GM18520 (cell line): ENCODE measurements around the gene S100A13.
"Not testable (repeated sequence)": the region's sequence is repeated elsewhere in the genome, so short reads cannot be mapped to it uniquely, and the experiment has no call there.

ENCODE experiments used
- ATAC-seq: cut with Tn5 transposase; IDR thresholded peaks from one replicate; pipeline ENCODE4 v1.9.1; 2021; ENCODE audit not compliant: unreplicated experiment

S100A13 gene

DNA sequence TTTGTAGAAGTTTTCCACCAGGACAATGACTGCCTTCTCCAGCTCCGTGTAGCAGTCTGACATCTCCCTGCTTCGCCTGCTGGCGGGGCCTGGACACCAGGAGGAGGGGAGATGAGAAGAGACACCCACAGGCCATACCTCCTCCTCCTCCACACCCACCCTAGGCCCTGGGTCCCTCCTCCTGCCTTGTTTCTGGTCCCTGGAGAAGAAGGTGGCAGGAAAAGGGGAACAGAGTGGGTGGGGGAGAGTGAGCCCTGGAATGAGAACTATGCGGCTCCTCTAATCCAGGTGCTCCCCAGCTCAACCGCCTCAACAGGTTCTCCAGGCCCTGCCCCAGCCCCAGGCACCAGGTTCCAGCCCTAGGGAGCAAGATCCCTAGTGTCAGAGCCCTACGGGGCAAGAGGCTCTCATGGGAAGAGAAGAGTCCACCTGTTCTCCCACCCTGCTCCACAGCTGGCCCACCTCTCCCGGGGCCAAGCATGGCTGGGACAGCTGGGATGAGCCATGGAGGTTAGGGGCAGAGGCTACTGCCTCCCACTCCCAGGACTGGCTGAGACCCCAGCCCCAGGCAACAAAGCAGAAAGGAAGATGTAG is 19.1 kb downstream of the S100A13 start:
- no peak for ATAC-seq

DNA sequence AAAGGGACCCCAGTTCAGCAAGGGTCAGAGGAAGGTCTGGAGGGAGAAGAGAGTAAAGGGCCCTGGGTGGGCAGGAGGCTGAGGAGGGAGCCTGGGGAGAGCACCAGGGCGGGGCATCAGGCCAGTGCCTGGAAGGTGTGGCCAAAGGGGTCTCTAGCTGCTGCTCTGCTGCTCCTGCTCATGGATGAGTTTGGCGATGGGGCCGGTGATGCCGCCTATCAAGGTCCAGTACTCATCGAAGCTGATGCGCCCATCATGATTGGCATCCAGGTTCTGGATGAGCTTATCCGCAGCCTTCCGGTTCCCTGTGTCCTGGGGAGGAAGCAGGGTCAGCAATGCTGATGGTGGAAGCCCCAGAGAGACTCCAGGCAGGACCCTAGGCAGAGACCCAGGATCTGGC is 19.9 kb downstream of the S100A13 start:
- no peak for ATAC-seq

DNA sequence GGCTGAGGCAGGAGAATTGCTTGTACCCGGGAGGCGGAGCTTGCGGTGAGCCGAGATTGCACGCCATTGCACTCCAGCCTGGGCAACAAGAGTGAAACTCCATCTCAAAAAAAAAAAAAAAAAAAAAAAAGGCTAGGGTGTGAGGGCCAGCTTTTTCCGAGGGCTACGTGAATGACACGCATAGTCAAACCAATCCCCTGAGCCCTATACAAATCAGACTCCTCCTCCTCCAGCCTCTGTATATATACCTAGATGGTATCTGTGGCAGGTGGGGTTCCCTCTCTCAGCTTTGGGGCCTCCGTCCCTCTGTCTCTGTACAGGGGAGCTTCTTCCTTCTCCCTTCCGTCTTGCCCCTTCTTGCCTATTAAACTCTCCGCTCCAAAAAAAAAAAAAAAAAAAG is 21.1 kb downstream of the S100A13 start:
- no peak for ATAC-seq

DNA sequence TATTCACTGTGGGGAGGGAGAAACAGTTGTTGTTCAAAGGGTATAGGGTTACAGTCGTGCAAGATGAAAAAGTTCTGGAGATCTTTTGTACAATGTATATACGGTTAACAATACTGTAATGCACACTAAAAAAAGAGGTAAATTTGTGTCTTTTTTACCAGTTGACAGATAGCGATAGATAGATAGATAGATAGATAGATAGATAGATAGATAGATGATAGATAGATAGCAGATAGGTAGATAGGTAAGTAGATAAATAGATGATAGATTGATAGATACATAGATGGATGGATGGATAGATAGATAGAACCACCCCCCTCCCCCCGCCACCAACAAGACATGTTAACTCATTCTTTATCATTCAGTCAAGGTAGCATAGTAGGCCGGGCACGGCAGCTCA is 24.6 kb downstream of the S100A13 start:
- ATAC-seq: no peak

DNA sequence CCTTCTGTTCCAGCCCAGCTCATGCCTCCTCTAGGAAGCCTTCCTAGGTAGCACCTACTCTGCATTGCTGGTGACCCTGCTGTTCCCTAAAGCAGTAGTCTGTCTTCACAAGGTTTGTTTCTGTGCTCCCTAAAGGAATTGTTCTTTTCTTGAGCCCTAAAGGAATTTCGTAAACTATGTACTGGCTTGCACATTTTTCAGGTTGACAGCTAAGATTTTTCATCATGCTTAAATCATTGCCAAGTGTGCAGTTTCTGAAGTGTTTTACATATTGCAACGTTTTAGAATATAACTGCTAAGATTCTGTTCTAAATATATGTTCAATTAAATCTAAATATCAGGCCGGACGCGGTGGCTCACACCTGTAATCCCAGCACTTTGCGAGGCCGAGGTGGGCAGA is 27.5 kb downstream of the S100A13 start:
- no peak for ATAC-seq

DNA sequence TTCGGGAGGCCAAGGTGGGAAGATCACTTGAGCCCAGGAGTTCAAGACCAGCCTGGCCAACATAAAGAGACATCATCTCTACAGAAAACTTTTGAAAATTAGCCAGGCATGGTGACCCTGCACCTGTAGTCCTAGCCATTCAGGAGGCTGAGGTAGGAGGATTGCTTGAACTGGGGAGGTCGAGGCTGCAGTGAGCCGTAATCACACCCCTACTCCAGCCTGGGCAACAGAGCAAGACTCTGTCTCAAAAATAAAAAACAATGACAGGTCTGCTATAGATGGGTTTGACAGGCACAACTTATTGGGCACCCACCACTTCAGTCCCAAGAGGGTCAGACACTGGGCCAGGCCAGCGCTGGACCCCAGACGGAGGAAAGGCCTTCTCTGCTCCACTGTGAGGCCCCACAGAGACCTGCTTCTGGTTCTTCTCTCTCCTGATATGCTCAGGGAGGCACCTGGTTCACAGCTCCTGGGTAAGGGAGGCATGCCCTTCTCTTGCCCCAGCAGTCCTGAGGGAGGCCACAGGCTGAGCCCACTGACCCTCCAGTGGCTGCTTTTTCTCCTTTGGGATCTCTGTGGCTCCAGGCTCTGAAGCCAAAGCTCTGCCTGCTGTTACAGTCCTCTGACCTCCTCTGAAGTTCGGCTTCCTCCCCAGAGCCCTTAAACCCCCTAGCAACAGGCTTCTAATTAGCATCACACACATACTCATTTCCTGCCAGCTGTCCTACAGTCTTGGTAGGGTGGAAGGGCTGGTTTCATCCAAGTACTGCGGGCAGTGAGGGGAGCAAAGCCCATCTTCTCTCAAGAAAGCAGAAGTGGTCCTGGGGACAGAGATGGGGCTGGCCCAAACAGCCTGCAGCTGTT is 28.8 kb downstream of the S100A13 start:
- ATAC-seq: peak; percentile 85

DNA sequence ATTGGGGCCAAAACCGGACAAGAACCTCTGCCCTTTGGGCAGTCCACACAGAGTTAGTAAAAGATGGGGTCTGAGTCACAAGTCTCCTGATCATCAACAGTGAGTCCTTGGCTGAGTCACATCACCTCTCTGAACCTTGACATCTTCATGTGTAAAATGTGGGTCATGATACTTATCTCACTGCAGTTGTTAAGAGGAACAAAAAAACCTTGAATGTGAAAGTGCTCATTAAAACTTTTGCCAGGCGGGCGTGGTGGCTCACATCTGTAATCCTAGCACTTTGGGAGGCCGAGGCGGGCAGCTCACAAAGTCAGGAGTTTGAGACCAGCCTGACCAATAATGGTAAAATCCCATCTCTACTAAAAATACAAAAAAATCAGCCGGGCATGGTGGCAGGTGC is 30.1 kb downstream of the S100A13 start:
- no peak for ATAC-seq

DNA sequence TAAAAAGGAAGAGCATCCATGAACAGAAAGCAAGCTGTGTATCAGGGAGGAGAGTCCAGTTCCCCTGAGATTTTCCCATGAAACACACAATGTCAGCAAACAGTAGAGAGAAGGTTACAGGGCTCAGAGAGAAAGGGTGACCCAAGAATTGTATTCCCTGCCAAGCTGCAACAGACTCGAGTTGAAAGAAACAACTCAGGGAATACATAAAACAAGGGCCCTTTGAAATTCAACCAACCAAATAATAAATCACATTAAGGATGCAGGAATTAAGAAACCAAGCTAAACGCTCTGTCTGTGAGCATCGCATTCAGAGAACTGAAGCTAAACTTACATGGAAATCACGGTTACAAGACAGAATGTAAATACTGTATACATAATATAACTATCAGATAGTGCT is 34.6 kb downstream of the S100A13 start:
- ATAC-seq: no peak

DNA sequence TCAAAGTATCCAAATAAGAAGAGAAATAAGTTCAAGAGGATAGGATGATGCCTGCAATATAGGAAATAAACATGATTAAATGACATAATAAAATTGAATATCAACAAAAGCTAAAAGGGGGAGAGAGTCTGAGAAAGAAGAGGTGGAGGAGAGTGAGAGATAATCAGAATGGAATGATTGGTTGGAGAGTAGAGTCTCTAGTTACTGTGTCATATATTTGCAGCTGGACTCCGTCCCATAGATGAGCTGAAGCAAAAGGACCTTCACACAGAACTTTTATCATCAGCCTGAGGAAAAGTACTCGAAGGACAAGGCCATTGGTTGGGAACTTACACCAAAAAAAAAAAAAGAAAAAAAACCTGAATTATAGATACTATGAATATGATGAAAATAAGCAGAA is 38.8 kb downstream of the S100A13 start:
- no peak for ATAC-seq

DNA sequence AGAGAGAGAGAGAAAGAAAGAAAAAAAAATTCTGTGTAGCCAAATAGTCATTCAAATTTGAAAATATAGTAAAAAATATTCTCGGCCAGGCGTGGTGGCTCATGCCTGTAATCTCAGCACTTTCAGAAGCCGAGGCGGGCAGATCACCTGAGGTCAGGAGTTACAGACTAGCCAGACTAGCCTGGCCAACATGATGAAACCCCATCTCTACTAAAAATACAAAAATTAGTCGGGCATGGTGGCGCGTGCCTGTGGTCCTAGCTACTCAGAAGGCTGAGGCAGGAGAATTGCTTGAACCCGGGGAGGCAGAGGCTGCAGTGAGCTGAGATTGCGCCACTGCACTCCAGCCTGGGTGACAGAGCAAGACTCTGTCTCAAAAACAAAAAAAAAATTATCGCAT is 39.3 kb downstream of the S100A13 start:
- ATAC-seq: not testable (repeated sequence)

DNA sequence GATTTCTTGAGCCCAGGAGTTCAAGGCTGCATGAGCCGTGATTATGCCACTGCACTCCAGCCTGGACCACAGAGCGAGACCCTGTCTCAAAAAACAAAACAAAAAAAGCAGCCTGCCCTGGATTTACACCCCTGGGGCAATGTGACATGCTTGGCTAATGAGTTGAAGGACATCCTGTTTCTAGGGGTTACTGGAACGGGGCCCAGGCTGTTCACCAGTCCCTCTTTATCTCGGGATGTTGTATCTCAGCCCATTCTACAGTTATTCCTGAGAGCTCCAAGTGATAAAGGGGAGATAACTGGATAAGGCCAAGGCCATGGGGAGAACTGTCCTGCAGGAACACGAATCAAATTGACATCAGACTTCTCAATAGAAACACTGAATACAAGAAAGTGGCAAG is 40.0 kb downstream of the S100A13 start:
- no peak for ATAC-seq

DNA sequence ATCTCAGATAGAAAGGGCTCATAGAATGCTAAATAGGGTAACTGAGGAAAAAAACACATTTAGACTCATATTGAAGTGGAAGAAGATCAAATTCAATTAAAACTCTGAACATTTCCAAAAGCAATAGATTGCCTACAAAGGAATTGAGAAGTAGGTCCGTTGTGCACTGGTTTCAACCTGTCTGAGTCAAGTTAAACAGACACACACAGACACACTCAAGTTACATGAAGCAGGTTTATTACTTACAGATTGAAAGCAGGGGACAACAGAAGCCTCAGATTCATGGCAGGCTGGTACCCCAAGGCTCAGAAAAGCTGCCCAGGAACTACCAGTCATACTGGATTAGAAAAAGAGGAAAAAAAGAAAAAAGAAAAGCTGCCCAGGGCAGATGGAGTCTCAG is 41.0 kb downstream of the S100A13 start:
- ATAC-seq: no peak

DNA sequence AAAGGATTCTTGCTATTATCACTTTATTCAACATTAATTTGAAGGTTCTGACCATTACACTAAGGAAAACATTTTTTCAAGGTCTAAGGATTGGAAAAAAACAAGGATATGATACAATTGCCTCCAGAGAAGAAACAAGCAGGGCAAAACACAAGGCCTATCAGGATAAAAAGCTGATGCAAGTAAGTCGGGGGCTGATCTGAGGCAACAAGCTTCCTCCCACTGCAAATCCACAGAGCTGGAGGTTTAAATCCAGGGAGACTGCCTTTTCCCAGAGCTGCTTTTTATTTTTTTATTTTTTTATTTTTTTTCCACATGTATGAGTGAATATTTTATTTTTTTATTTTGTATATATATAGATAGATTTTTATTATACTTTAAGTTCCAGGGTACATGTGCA is 42.3 kb downstream of the S100A13 start:
- no peak for ATAC-seq

DNA sequence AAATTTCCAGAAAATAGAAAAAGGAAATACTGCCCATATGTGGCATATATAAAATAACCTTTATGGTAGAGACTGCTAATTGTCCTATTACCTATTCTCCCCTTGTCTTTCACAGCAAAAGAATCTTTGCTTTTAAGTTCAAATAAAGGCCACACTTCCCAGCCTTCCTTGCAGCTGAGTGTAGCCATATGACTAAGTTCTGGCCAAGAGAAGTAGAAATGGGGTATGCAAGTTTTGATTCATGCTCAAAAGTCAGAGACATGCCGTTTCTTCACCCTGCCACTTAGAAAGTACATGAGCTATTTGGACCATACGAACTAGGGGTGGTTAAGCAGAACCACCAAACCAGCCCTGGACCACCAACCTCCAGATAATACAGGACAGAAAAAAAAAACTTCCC is 43.3 kb downstream of the S100A13 start:
- ATAC-seq: no peak

DNA sequence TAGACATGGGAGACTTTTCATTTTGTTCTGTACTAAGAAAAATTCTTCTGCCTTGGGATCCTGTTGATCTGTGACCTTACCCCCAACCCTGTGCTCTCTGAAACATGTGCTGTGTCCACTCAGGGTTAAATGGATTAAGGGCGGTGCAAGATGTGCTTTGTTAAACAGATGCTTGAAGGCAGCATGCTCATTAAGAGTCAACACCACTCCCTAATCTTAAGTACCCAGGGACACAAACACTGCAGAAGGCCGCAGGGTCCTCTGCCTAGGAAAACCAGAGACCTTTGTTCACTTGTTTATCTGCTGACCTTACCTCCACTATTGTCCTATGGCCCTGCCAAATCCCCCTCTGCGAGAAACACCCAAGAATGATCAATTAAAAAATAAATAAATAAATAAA is 43.8 kb downstream of the S100A13 start:
- not testable (repeated sequence) for ATAC-seq

DNA sequence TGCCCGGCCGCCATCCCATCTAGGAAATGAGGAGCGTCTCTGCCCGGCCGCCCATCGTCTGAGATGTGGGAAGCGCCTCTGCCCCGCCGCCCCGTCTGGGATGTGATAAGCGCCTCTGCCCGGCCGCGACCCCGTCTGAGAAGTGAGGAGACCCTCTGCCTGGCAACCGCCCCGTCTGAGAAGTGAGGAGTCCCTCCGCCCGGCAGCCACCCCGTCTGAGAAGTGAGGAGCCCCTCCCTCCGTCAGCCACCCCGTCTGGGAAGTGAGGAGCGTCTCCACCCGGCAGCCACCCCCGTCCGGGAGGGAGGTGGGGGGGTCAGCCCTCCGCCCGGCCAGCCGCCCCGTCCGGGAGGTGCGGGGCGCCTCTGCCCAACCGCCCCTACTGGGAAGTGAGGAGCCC is 44.5 kb downstream of the S100A13 start:
- ATAC-seq: not testable (repeated sequence)

DNA sequence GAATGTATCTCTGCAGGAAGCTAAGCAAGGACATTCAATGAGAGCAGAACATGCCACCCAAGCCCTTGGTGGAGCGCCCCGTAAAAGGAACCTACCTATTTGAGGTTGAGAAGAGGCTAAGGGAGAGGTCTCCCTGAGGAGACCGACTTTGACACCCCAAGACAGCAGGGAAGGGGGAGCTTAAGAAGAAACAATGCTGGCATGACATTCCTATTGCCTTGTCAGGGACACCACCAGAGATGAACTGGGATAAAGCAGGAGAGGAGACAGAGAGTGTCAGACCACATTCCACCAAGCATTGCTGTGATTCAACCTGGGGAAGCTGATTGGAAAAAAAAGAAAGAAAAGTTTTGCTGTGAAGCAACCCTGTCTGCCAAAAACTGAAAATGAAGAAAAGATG is 48.4 kb downstream of the S100A13 start:
- ATAC-seq: no peak

DNA sequence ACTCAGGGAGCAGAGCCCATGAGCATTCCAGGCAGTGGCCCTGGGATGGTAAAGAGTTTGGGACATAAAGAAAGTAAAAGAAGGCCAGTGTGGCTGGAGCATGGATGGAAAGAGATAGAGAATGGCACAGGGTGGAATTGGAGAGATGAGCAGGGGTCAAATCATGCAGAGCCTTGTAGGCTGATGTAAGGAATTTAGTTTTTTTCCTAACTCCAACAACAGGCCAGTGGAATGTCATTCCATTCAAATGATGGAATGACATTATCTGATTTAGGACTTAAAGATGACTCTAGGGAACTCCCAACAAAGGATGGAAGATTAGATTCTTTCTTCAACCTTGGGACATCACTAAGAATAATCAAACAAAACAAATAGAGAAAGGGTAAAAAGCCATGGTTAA is 48.8 kb downstream of the S100A13 start:
- no peak for ATAC-seq

DNA sequence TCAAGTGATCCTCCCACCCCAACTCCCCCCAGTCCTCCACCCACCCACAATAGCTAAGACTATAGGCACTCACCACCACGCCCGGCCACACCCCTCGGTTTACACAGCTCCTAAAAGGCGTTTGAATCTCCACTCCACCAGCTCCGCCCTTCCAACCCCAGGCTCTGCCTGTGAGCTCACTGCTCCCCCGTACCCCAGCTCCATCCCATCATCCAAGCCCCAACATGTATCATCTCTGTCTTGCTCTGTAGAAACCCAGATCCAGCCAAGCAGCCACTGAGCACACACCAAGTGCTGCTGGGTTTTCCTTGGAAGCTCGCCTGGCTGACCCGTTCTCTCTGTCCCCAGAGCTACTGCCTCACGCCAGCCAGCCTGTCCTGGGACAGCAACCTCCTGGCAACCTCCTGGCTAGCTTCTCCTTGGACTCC is 49.7 kb downstream of the S100A13 start:
- ATAC-seq: no peak

DNA sequence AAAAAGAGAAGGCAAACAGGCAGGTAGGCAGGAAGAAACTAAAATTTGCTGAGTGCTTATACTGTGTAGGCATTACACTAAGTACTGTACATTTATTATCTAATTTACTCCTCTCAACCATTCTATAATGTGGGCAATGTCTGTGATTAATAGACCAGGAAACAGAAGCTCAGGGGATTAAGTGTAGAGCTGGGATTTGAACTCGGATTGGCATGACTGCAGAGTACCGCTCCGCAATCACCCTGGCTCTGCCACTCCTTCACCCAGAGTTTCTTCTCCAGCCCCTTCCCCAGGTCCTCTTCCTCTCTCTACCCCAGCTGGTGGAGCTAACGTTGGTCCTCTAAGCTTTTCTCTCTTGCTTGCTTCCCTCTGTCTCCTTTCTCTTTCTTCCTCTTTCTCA is 50.2 kb downstream of the S100A13 start:
- ATAC-seq: no peak

DNA sequence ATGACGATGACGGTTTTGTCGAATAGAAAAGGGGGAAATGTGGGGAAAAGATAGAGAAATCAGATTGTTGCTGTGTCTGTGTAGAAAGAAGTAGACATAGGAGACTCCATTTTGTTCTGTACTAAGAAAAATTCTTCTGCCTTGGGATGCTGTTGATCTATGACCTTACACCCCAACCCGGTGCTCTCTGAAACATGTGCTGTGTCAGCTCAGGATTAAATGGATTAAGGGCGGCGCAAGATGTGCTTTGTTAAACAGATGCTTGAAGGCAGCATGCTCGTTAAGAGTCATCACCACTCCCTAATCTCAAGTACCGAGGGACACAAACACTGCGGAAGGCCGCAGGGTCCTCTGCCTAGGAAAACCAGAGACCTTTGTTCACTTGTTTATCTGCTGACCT is 51.8 kb downstream of the S100A13 start:
- not testable (repeated sequence) for ATAC-seq

DNA sequence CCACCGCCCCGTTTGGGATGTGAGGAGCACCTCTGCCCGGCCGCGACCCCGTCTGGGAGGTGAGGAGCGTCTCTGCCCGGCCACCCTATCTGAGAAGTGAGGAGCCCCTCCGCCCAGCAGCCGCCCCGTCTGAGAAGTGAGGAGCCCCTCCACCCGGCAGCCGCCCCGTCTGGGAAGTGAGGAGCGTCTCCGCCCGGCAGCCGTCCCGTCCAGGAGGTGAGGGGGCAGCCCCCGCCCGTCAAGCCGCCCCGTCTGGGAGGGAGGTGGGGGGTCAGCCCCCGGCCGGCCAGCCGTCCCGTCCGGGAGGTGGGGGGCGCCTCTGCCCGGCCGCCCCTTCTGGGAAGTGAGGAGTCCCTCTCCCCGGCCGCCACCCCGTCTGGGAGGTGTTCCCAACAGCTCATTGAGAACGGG is 52.2 kb downstream of the S100A13 start:
- not testable (repeated sequence) for ATAC-seq

DNA sequence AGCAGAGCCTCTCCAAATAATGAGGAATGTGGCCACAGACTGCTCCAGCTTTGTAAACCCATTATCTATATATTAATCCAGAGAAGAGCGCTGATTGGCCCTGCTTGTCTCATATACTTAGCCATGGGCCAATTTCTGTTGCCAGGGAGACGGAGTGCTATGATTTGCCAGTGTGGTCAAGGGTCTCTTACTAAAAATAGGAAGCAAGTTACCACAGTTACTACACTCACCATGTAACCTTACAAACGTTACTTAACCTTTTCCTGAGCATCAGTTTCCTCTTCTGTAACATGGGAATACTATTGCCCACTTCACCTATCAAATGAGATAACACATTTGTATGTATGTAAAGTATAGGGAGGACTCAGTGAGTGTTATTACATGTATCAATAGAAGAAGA is 54.0 kb downstream of the S100A13 start:
- ATAC-seq: no peak
